Measurements from ENCODE around the gene CDCA7L.
"Not testable (repeated sequence)": the region's sequence is repeated elsewhere in the genome, so short reads cannot be mapped to it uniquely, and the experiment has no call there.

Gene CDCA7L

DNA sequence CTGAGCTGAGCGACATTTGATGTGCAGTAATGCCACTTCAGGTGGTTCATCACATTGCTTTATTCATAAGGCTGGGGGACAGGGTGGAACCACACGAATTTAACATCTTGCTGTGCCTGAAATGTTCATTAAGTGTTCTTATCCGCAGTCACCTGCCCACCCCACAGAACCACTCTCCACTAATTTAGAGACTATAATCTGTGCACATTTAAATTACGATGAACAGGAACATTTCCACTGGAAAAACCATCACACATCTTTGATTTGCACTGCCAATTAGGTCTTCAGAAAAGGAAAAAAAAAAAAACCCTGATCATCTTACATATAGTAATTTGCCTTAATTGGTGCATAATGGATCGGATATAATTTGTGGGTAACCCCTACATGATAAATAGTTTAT lies 2.3 kb downstream of the CDCA7L start:
- no peak for DNase-seq

DNA sequence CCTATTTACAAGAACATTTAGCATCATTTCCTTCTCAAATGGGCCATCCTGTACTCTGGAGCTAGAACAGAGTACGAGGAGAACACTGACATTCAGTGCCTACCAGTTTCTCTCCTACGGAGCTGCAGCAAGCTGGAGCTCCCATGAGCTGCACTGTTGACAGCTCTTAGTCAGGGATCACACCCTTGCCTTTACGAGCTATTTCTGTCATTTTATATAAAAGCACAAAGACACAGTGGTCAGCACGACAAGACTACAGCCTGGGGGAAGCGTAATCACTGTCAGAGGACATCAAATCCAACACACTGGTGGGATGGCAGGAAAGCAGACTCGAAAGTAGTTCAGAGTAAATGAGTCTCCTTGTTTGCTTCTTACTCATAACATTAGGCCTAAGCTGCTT lies 2.7 kb downstream of the CDCA7L start:
- DNase-seq: no peak

DNA sequence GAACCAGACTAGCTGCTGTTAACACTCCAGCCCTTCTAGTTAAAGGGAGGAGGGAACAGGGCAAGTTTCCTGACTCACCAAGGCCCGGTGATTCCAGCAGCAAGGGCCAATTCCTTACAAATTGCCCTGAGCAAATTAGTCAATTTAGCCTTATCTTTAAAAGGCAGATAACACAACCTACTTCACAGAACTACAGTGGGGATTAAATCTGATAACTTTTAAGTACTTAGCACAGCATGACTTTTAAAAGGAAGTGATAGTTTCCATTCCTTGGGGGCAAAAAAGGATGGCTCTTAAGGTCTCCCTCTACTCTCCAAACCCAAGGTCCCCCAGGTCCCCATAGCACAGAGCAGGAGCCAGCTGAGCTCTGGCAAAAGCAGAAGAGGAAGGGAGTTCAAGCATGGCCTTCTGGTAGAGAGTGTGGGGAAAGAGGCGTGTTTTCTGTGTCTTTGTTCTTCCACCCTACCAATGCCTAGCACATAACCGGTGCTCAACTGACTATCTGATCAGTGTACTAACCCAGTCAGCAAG lies 4.0 kb downstream of the CDCA7L start:
- DNase-seq: peak; percentile 38

DNA sequence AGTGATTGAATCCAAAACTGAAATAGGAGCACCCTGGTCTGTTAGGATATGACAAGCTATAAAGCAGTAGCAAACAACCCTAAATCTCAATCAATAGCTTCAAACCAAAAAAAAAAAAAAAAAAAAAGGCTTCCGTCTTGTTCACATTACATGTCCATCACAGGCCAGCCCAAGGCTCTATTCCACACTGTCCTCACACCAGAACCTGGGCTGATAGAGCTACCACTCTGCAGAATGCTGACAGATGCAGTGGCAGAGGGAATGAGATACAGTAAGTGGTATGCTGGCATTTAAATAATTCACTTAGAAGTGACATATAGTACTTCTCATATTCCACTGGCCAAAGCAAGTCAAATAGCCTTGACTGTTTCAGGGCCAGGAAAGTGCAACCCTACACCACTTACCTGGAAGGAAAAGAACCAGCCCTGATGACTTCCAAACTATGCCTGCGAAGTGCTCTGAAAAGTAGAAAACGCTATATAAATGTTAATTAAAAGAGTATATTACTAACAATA lies 5.8 kb downstream of the CDCA7L start:
- DNase-seq: no peak

DNA sequence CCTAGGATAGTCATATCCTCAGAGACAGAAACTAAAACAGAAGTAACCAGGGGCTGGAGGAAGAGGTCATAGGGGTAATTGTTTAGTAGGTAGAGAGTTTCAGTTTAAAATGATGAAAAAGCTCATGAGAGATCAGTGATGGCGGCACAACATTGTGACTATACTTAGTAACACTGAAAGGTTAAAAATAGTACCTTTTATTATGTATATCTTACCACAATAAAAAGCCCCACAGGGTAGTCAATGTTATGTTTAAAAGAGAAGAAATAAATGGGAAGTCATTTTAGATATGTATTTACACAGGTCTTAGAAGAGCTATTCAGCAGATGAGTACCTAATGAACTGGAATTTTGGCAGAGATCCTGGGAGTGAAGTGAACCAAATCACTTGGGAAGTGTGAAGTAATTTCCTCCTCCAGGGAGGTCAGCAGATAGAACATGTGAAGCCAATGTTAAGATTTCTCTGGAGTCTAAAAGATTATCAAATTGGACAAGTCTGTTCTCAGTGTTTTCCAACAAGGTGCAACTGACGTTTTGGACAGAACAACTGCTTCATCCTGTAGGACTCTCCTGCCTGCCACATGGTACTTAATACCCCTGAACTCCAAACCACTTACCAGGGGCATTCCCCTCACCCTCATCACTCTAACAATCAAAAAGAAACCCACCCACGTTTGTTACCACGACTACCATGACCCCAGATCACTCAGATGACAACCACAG lies 6.4 kb downstream of the CDCA7L start:
- DNase-seq: no peak

DNA sequence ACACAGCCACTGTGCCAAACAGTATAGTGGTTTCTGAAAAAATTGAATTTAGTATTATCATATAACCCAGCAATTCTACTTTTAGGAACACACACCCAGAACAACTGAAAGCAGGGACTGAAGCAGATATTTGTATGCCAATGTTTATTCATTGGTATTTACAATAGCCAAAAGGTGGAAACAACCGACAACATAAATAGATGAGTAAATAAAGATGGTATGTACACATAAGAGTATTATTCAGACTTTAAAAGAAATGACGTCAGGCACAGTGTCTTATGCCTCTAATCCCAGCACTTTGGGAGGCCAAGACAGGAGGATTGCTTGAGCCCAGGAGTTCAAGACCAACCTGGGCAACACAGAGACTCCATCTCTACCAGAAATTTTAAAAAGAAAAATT lies 7.2 kb downstream of the CDCA7L start:
- DNase-seq: no peak

DNA sequence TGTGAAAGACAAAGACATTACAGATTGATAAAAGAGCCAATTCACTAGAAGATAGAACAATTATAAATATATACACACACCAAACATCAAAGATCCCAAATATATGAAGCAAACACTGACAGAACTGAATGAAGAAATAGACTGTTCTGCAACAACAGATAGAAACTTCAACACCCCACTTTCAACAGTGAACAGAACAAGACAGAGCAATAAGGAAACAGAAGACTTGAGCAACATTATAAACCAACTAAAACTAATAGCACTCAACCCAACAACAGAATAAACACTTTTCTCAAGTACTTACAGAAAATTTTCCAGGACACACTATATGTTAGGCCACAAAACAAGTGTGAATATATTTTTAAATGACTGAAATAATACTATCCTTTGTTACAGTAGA lies 10.9 kb downstream of the CDCA7L start:
- DNase-seq: no peak

DNA sequence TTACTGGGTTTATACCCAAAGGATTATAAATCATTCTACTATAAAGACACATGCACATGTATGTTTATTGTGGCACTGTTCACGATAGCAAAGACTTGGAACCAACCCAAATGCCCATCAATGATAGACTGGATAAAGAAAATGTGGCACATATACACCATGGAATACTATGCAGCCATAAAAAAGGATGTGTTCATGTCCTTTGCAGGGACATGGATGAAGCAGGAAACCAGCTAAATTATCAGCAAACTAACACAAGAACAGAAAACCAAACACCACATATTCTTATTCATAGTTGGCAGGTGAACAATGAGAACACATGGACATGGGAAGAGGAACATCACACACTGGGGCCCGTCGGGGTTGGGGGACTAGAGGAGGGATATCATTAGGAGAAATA lies 12.4 kb downstream of the CDCA7L start:
- not testable (repeated sequence) for DNase-seq

DNA sequence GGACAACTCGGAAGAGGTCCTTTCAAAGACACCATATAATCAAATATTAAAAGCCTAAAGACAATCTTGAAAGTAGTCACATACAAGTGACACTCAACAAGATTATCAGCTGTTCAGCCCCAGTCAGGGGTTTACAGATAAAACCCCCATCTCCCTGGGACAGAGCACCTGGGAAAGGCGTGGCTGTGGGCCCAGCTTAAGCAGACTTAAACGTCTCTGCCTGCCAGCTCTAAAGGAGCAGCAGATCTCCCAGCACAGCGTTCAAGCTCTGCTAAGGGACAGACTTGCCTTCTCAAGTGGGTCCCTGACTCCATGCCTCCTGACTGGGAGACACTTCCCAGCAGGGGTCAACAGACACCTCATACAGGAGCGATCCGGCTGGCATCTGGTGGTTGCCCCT lies 18.0 kb downstream of the CDCA7L start:
- DNase-seq: peak; percentile 20

DNA sequence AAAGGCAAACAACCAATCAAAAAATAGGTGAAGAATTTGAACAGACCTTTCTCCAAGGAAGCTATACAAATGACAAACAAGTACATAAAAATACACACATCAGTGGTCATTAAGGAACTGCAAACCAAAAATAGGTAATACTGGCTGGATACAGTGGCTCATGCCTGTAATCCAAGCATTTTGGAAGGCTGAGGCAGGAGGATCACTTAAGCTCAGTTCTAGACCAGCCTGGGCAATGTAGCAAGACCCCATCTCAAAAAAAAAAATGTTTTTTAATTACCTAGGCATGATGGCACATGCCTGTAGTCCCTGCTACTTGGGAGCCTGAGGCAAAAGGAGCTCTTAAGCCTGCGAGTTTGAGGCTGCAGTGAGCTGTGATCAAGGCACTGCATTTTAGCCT lies 19.3 kb downstream of the CDCA7L start:
- no peak for DNase-seq

DNA sequence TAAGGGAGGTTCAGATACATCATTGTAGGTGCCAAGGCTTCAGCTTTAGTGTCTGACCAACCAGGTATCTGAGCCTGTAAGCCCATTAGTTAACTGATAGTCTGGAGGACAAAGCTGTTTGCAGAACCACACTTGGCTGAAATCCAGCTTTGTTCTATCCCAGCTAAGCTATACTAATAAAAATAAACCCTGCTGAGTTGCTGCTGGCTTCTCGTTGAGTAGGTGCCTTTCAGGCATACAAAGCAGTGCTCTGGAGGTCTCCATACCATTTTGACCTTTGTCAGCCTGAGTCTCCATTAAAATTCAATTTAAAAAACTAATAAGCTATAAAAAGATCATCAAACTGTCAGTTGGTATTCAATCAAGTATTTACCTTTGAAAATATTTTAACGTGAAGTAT lies 22.0 kb downstream of the CDCA7L start:
- DNase-seq: peak; percentile 13

DNA sequence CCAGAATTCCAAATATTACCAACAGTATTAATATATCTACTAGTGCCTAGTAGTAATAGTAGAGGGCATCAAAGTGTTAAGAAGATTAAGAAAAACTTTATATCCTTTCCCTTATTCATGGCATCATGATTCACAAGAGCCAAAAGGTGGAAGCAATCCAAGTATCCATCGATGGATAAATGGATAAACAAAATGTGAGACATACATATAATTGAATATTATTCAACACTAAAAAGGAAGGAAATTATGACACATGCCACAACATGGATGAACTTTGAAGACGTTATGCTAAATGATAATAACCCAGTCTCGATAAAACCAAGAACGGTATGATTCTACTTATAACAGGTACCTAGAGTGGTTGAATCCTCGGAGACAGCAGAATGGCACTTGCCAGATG lies 23.1 kb downstream of the CDCA7L start:
- no peak for DNase-seq

DNA sequence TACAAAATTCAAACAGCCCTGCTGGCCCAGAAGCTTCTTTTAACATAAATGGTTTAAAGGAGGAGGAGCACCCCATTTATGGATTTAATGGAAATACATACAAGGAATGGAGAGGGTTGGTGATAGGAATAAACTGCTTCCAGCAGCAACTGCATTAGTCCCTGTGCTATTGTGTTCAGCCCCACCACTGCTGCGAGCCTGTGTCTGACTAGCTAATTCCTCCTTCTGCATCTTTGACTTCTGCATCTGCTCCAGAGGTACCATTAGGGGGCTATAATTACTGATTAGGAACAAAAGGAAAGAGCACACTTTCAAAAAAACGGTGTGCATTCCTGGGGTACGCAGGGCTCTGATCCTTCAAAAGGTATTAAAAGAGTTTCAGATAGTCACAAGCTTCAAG lies 24.8 kb downstream of the CDCA7L start:
- DNase-seq: no peak

DNA sequence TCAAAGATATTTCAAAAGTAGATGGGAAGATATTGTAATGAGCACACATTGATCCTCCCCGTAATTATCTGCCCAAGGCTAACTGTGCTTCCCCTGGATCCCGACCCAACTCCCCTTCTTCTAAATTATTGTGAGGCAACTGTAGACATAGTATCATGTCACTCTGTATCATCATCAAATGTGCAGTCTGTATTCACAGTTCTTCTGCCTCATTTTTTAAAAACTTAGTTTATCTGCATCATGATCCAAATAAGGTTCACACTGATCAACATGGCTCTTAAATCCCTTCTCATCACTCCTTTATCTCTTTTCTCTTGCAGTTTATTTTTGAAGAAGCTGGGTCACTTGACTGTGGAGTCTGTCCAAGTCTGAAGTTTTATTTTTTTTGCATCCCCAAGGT lies 27.5 kb downstream of the CDCA7L start:
- DNase-seq: no peak

DNA sequence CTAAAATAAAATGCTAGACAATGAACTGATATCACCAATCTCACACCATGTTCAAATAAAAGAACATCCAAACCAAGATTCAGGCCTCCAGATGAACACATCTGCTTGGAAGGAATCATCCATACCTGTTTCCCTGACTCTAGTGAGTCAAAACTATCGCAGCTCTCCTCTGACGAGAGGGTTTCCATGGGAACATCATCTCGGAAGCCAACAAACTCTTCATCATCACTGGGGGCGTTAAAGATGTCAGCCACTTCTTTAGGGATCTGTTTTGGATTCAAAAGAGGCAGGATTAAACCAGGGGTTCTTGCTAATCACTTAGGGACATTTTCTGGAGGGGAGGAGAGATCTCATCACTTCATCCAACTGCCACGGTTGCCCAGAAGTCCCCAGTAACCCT lies 29.1 kb downstream of the CDCA7L start:
- no peak for DNase-seq

DNA sequence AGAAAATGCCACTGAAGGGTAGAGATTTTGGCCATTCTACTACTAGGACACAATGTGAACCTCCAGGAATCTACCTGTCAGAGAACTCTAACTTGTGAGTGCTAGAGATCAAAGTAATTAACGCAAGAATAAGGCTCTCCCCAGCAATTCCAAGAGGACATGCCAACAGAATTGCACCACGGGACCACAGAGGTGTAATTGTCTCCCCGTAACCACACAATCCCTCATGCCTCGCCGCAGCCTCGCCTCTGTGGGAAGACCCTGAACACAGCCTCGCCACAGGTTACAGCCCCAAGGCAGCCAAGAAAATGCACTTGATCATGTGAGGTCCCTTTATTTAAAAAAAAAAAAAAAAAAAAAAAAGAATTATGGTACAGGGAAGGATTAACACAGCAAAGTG lies 29.5 kb downstream of the CDCA7L start:
- DNase-seq: no peak

DNA sequence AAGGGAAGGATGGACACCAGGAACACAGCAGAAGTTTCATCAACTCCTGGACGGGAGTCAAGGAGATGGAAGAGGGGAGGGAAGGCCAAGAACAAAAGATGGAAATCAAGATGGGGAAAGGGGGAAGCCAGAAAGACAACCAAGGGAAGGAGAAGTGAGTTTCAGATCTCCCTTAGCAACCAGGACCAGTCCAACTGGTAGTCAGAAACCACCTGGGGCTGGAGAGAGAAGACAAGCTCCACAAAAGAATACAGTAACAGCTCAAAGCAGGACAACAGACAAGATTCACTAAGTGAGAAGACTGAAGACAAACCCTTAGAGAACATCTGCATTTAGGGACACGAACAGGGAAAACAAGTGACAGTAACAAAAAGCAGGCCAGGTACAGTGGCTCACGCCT lies 30.6 kb downstream of the CDCA7L start:
- DNase-seq: no peak

DNA sequence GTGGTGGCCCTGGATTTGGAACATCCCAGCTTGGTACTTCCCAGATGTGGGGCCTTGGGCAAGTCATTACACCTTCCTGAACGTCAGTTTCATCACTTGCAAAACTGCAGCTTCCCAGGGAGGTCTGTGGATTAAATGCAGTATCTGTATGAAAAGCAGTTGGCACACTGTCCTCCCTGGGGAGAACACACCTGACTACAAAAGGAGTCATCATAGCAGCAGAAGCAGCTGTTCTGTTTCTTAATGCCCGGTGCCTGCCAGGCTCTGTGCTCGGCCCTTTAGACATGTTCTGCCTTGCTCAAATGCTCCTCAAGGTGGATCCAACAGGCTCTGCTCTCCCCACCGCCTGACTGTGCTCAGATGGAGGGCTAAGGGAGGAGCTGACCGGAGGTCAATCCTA lies 31.0 kb downstream of the CDCA7L start:
- DNase-seq: no peak

DNA sequence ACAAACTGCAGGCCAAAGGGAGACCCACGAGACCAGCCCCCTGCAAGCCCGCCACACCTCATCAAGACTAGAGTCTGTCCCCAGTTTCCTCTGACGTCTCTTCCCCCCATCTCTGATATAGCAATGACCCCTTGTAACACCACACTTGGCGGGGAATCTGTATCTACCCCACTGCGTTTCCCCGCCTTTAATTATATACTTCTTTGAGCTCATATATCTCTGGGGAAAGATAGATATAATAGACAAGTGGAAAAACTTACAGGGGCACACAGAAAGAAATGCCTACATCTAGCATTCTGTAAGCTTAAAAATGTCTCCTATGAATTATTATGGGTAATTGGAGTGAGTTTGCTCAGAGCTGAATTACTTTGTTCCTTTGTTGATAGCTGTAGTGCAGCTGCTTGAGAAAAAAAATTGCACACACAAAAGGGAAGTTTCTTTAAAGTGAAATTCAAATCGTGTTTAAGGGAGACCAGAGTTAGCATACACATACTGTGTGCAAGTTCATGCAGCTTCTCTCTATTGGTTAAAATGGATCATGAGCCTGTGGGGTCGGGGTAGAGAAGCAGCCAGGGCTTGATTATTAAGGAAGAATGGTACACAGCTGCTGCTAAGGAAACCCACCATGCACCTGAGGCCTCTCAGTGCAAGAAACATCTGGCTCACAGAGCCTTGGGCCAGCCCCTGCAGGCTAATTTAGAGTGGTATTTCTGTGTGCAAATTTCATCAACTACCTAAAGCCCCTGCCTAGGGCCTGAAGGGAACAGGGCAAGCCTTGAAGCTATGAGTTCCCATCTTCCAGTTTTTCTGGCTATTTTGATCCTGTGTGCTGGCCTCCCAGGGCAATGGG lies 32.5 kb downstream of the CDCA7L start:
- DNase-seq: no peak

DNA sequence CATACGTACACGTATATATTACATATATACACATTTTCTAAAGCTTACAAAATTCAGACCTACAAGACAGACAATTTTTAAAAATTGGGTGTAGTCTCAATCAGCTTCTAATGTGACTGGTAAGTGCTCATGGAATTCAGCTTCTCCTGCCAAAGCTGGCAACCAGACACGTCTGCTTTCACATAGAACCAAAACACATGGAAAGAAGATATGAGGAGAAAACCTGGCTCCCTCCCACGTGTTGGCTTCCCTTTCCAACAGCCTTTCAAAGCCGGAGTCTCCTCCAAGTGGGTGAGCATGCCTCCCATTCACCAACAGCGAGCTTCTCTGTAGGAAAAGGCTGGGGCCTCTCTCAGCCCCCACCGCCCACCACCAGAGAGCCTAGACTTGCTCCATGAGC lies 33.4 kb downstream of the CDCA7L start:
- DNase-seq: no peak

DNA sequence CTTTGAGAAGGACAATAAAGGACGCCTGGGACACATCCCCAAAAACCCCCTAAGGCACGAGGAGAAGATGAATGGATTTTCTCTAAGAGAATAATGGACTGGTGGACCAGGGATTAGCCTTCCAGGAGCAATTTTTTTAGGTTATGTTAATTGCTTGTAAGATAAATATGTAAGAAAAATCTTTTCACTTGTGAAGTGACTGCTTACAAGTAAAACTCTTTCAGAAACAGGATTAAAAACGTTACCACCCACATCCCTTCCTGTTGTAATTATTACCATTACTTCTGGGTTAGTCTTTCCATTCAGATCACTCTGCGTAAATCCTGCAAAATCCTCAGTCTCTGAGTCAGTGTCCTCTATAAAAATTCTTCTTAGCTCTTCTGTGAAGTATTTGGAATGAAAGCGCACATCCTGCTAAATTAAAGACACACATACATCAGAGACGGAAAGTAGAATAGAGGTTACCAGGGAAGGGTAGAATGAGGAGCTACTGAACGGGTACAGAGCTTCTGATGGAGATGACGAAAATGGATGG lies 34.3 kb downstream of the CDCA7L start:
- no peak for DNase-seq

DNA sequence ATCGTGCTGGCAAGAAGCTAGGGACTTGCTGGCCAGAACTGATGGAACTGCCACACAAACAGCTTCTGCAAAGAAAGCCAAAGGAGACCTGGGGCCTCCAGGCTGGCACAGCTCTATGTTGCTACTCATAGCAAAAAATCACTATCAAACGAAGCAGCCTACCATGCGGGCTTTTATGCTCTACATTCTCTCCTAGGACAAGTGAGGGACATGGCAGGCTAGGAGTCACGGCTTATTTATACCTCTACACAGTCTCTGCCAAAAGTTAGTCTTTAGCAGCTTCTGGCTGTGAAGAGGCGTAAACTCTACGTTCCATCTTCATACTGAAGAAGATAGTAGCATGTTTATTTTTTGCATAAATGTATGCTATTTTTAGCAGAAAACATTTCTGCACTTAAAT lies 35.4 kb downstream of the CDCA7L start:
- no peak for DNase-seq

DNA sequence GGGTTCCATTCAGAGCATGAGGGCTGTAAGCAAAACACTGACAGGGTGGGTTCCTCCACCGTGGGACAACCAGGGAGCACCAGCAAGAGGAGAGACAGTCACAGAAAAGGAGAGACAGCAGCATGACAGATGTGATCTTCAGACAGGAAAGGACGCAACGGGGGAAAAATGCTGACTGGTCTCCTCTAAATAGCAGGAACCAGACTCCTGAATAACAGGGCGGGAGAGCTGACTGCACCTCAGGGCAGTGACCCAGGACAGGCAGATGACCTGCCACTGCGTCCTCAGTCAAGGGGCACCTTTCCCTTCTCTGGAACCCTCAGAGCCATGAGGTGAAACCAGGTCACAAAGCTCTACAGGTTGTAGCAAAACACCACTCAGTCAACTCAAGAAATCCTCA lies 37.0 kb downstream of the CDCA7L start:
- no peak for DNase-seq
